HG03378 (cell line): Measurements from ENCODE around the gene AK2.
A peak's percentile ranks its signal among the peaks of the same experiment; 100 is the strongest.
"Not testable (repeated sequence)": the region's sequence is repeated elsewhere in the genome, so short reads cannot be mapped to it uniquely, and the experiment has no call there.

Experiments used
- ATAC-seq: cut with Tn5 transposase; IDR thresholded peaks from one replicate; pipeline ENCODE4 v1.9.1; 2021; ENCODE audit warnings: mild to moderate bottlenecking, moderate library complexity; ENCODE audit not compliant: unreplicated experiment

Gene AK2

GRCh38 chr1:33001282-33001681, 35.4 kb downstream of the AK2 start:
- no peak for ATAC-seq

DNA sequence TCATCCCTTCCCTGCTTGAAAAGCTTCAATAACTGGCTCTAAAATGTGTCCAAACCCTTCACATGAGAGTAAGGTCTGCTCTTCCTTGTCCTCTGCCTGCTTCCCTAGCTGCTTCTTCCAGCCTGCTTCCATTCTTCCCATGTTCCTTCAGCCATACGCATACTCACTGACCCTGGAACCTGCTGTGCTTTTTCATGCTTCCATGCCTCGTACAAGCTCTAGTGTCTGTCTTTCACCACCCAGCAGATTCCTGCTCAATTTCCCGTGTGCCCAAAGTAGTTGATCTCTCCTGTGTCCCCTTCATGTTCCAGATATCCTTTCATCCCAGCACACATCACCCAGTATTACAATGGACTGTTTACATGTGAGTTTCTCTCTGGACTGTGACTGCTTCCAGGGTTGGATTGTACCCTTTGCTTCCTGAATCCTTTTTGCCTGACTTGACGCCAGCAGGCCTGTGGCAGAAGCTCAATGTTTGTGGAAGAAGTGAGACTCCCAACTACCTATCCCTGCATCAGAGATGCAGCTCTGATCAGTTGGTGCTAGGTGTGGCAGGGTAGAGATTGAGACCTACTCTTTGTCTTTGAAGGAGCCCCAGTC, 36.2 kb downstream of the AK2 start:
- ATAC-seq: no peak

DNA sequence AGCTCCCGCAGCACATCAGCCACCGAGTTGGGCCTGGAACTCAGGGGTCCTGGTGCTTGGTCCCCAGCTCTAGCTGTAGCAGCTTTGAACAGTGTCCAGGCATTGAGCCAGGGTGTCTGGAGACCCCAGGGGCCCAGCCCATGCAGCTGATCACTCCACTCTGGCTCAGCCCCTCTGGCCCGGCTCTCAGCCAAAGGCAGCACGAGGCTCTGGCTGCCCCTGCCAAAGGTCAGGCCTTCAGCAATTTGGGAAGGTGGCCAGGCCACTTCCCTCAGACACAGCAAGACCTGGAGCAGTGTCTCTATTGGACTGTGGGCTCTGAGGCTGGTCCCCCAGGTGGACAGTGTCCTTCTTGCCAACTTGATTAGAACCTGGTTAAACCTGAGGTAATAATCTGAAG, 37.7 kb downstream of the AK2 start:
- no peak for ATAC-seq

GRCh38 chr1:32998064-32998463, 38.6 kb downstream of the AK2 start:
- ATAC-seq: no peak

- ATAC-seq: no peak
These were observed 39.2 kb downstream of the AK2 start for GRCh38 chr1:32997381-32997891.

GRCh38 chr1:32993324-32993636, 43.4 kb downstream of the AK2 start:
- not testable (repeated sequence) for ATAC-seq

DNA sequence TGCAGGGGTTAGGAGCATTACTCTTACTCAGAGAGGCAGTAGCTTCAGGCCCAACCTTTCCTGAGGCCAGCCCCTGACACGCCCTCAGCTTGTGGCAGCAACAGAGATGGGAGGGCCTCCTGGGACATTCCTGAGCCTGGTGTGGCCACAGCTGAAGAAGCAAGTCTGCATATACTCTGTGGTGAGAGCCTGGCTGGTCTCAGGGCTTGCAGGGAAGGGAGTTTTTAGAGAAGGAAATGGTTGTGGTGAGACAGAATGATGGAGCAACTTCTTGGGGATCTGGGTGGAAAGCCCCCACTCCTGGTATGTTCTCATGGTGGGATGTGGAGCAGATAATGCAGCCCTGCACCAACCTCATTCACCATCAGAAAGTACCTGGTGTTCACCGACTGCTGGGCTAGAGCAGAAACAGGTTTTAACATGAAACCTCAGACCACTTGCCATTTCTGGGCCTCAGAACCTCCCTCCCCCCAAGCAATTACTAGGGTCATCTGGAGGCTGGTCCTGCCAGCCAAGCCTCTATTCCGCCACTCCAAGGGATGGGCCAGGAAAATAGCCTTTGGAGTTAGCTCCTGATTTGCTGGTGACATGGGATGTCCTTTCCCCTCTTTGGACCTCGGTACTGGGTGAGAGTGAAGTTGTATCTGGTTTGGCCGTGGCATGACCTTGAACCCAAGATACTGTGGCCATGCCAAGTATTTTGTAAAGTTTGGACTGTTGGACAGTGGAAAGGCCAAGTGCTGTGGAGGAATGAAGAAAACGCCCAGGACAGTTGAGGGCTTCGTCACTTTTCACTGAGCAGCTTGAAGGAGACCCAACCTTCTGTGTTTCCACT, 44.0 kb downstream of the AK2 start:
- ATAC-seq: peak; percentile 83

DNA sequence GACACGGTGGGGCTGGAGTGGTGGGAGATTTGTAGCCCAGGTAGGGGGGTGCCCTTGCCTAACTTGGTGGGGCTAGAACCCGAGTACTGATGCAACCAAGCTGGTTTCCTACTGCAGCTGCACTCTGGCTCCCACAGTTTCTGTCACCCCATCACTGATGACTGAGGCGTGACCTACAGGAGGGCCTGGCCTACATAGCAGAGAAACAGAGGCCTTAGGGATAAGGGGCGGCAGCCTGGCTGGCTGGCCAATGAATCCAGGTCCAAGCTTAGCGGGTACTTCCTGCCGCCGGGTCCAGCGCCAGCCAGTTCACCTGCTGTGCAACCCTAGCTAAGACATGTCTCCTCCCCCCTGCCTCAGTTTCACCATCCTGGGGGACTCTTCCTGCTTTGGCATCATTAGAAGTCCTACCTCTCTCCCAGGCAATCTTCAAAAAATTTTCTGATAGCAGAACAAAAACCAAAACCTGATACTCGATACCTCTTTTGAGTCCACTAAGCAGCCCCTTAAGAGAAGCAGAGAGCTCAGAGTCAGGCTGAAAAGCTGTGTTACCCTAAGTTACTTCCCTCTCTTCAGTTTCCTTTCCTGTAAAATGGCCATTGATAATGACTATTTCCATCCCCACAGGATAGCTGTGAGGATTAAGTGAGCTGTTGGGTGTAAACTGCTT, 44.7 kb downstream of the AK2 start:
- ATAC-seq: no peak

DNA sequence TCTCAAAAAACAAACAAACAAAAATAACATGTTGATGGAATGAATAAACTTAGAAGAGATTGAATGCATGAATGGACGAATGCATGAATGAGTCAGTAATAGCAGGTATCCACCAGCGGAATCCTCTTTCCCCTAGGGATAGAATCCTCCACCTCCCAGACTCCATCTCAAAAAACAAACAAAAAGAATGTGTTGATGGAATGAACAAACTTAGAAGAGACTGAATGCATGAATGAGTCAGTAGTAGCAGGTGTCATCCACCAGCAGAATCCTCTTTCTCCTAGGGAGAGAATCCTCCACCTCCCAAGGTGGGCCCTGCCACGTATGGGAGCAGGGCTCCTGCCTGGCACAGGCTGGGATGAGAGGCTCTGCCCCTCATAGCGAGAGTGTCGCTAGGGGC, 45.3 kb downstream of the AK2 start:
- no peak for ATAC-seq

GRCh38 chr1:32990887-32991286, 45.8 kb downstream of the AK2 start:
- no peak for ATAC-seq

GRCh38 chr1:32989160-32990050, 47.3 kb downstream of the AK2 start:
- no peak for ATAC-seq

DNA sequence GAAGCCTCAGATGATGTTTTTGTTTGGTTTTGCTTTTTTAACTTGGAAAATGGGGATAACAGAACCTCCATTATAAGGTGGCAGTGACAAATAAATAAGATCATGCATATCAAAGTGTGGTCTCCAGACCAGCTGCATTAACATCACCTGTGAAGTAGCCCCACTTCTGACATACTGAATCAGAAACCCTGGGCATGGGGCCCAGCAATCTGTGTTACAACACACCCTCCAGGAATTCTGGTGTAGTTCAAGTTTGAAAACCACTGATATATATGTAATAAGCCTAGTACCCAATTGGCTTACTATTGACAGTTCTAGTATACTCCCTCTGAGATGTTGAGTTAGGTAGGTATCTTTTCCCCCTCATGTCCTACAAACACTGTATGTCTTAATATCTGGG, 48.0 kb downstream of the AK2 start:
- ATAC-seq: no peak

GRCh38 chr1:32985226-32985625, 51.5 kb downstream of the AK2 start:
- no peak for ATAC-seq

GRCh38 chr1:32984455-32985171, 52.1 kb downstream of the AK2 start:
- ATAC-seq: no peak

DNA sequence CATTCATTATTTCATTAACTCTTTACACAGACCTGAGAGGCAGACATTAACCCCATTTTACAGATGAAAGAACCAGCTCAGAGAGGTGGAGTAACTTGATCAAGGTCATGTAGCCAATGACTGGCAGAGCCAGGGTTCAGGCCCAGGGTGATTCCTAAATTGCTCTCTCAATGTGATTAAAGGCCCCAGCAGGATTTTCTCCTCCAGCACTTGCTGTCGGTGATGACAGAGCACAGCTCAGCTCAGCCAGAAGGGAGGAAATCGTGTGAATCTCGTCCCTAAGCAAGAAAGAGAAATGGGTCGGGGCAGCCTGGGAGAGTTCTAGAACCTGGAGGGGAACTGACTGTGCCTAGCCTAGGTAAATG, 52.6 kb downstream of the AK2 start:
- no peak for ATAC-seq

- ATAC-seq: no peak
These were observed 53.7 kb downstream of the AK2 start for GRCh38 chr1:32983020-32983419.

GRCh38 chr1:32981003-32981901, 55.4 kb downstream of the AK2 start:
- peak; percentile 90 for ATAC-seq

DNA sequence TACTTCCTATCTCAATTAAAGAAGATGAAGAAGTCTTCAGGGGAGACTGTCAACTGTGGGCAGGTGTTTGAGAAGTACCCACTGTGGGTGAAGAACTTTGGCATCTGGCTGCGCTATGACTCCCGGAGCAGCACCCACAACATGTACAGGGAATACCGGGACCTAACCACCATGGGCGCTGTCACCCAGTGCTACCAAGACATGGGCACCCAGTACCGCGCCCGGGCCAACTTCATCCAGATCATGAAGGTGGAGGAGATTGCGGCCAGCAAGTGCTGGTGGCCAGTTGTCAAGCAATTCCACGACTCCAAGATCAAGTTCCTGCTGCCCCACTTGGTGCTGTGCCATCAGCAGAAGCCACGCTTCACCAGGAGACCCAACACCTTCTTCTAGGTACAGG, 56.6 kb downstream of the AK2 start:
- no peak for ATAC-seq

GRCh38 chr1:32978854-32979253, 57.8 kb downstream of the AK2 start:
- no peak for ATAC-seq
